OCI-LY7 (cell line): ENCODE results near the gene TMEM165. TPM values are rescaled to one million over a fixed set of nuclear protein-coding genes. Genes with fewer than 3 reads are reported as not detected.

Experiments used
- BruUV-seq: library from RNA; stranded (reverse); fragments of 400-500 nt; replicated peaks from 2 replicates; lab custom pipeline; 2021; lab: Mats Ljungman, UMichigan
- CTCF ChIA-PET: fragments of 300-600 bp; sonication (Branson Sonifier 250); formaldehyde crosslinking; loops from one replicate; lab custom pipeline; 2022; ENCODE audit warnings: antibody characterized with exemption; ENCODE audit not compliant: unreplicated experiment; lab: Charles Lee
- POLR2A ChIA-PET: fragments of 300-600 bp; sonication (Branson Sonifier 250); formaldehyde crosslinking; loops from one replicate; lab custom pipeline; 2022; ENCODE audit warnings: antibody characterized with exemption; lab: Charles Lee
- DNase-seq: peaks from one replicate; pipeline ENCODE4 v3.0.0-alpha.2; 2015; ENCODE audit warnings: low spot score
- H2AFZ ChIP-seq: fragments of 200-600 bp; sonication (generic), shearing (Covaris generic); 2 replicates; pipeline ENCODE4 v1.6.1; 2014; ENCODE audit warnings: mild to moderate bottlenecking, antibody characterized with exemption, low read length, moderate library complexity
- H3K27ac ChIP-seq: fragments of 200-600 bp; sonication (generic); 2 replicates; pipeline ENCODE4 v1.5.1; 2014; ENCODE audit warnings: mixed run types, low read depth, mild to moderate bottlenecking, moderate library complexity, low read length, inconsistent platforms; ENCODE audit not compliant: poor library complexity, severe bottlenecking
- H3K36me3 ChIP-seq: fragments of 200-600 bp; sonication (generic); 2 replicates; pipeline ENCODE4 v1.6.1; 2014; ENCODE audit warnings: mild to moderate bottlenecking, antibody characterized with exemption, low read length, moderate library complexity, mixed read lengths; ENCODE audit not compliant: insufficient read depth
- H3K4me1 ChIP-seq: fragments of 200-600 bp; sonication (generic); 2 replicates; pipeline ENCODE4 v1.5.1; 2014; ENCODE audit warnings: mild to moderate bottlenecking, low read length; ENCODE audit not compliant: insufficient read depth, poor library complexity, severe bottlenecking
- H3K4me2 ChIP-seq: fragments of 200-600 bp; sonication (generic); 2 replicates; pipeline ENCODE4 v1.6.1; 2014; ENCODE audit warnings: mild to moderate bottlenecking, low read length
- H3K4me3 ChIP-seq: fragments of 200-600 bp; sonication (generic); 2 replicates; pipeline ENCODE4 v1.5.1; 2014; ENCODE audit warnings: mild to moderate bottlenecking, low read depth, low read length; ENCODE audit not compliant: poor library complexity, severe bottlenecking
- H3K79me2 ChIP-seq: fragments of 200-600 bp; sonication (generic); 2 replicates; pipeline ENCODE4 v1.6.1; 2016; ENCODE audit warnings: low read depth, mild to moderate bottlenecking, low read length, moderate library complexity, mixed read lengths; ENCODE audit not compliant: insufficient read depth
- H3K9me2 ChIP-seq: fragments of 200-600 bp; sonication (generic); 2 replicates; pipeline ENCODE4 v1.6.1; 2016; ENCODE audit warnings: mild to moderate bottlenecking, low read length, mixed read lengths; ENCODE audit not compliant: insufficient read depth
- H3K9me3 ChIP-seq: fragments of 200-600 bp; sonication (generic); 2 replicates; pipeline ENCODE4 v1.6.1; 2014; ENCODE audit warnings: mild to moderate bottlenecking, mixed run types, low read length, mixed read lengths
- H4K20me1 ChIP-seq: fragments of 200-600 bp; sonication (generic); 2 replicates; pipeline ENCODE4 v1.6.1; 2014; ENCODE audit warnings: mild to moderate bottlenecking, antibody characterized with exemption, low read length, moderate library complexity, mixed read lengths; ENCODE audit not compliant: insufficient read depth
- EZH2phosphoT487 ChIP-seq: fragments of 200-600 bp; sonication (generic); IDR thresholded peaks from 2 replicates; pipeline ENCODE4 v1.6.1; 2018; ENCODE audit warnings: low read depth, borderline replicate concordance, mild to moderate bottlenecking, mixed run types, antibody characterized with exemption, low read length, moderate library complexity, mixed read lengths
- intact Hi-C: fragments of 100-400 bp; cut with micrococcal nuclease; formaldehyde crosslinking; loops from one replicate; pipeline ENCODE4 v1.10.0; 2022; ENCODE audit not compliant: unreplicated experiment
- total RNA-seq, 2 experiments: library from RNA; depleted of rRNA in 1 of 2; stranded (reverse); fragments of >200 nt in 1 of 2; shearing (Covaris generic) in 1 of 2; gene quantifications; 2 replicates each; pipeline ENCODE4 v1.2.3, GENCODE V29; 2014 to 2022
- TF ChIP-seq, protein P1 (sequence below): fragments of 200-600 bp; sonication (generic); conservative IDR thresholded peaks from 2 replicates; pipeline ENCODE4 v1.5.1; 2014; ENCODE audit warnings: mild to moderate bottlenecking, antibody characterized with exemption, low read length, moderate library complexity, mixed read lengths

The TMEM165 gene
- total RNA-seq, 2 experiments from 2014 or later, result 70.8 to 86.1 TPM

DNA sequence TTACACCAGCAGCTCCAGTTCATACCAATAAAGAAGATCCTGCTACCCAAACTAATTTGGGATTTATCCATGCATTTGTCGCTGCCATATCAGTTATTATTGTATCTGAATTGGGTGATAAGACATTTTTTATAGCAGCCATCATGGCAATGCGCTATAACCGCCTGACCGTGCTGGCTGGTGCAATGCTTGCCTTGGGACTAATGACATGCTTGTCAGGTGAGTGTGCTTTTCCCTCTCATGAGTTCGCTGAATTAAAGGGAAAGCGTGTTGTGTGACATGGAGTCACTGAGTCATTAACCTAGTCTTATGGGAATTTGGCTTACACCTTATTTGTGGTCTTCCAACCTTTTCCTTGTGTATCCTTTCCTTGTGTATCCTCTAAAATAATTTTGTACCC is 15.9 kb downstream of the TMEM165 start:
- no peak for DNase-seq
- ChIA-PET POLR2A (interaction anchor here (1.4 to 3.3 kb wide), 2 partner anchors 17 to 26 kb away, joined by 5 to 25 read pairs; partner anchors contain the start of gene TMEM165), CTCF (no interaction called here)
- H3K9me2 ChIP-seq, result no peaks in the 10 kb centered on the region
- no peak overlapping the region for H3K4me3 ChIP-seq
- peaks cover 23% of the 10 kb centered on the region for H3K4me1 ChIP-seq
- H3K4me2 ChIP-seq, result no peak overlapping the region
- H4K20me1 ChIP-seq, result peaks cover 9% of the 10 kb centered on the region; the same call in 1 of the 2 replicates
- no peak for TF ChIP-seq EZH2phosphoT487
- TF ChIP-seq, protein P1, sequence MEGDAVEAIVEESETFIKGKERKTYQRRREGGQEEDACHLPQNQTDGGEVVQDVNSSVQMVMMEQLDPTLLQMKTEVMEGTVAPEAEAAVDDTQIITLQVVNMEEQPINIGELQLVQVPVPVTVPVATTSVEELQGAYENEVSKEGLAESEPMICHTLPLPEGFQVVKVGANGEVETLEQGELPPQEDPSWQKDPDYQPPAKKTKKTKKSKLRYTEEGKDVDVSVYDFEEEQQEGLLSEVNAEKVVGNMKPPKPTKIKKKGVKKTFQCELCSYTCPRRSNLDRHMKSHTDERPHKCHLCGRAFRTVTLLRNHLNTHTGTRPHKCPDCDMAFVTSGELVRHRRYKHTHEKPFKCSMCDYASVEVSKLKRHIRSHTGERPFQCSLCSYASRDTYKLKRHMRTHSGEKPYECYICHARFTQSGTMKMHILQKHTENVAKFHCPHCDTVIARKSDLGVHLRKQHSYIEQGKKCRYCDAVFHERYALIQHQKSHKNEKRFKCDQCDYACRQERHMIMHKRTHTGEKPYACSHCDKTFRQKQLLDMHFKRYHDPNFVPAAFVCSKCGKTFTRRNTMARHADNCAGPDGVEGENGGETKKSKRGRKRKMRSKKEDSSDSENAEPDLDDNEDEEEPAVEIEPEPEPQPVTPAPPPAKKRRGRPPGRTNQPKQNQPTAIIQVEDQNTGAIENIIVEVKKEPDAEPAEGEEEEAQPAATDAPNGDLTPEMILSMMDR, result no peak
- H3K9me3 ChIP-seq, result no peaks in the 10 kb centered on the region
- peaks cover 90% of the 10 kb centered on the region for H3K36me3 ChIP-seq
- H3K27ac ChIP-seq, result no peak overlapping the region
- no TSS peak for BruUV-seq
- intact Hi-C loops, result no loop called here
- H3K79me2 ChIP-seq, result peaks cover 84% of the 10 kb centered on the region
- H2AFZ ChIP-seq, result no peak overlapping the region

DNA sequence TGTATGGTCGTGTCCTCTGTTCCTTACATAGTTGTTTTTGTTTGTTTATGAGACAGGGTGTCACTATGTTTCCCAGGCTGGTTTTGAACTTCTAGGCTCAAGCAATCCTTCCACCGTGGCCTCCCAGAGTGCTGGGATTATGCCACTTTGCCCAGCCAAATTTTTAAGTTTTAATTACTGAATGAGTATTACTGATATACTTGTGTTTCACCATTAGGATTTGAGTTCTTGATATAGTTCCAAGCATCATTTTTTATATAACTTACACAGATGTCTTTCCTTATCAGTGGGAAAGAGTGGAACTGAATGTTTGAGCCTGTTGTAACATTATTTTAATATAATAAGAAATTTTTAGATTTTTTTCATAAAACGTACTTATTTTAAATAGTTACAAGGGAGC is 20.4 kb downstream of the TMEM165 start:
- Histone ChIP-seq H4K20me1 (peaks cover 5% of the 10 kb centered on the region), H3K4me1 (no peaks in the 10 kb centered on the region), H3K9me3 (no peaks in the 10 kb centered on the region), H3K9me2 (no peaks in the 10 kb centered on the region), H3K27ac (no peak overlapping the region), H3K4me2 (no peak overlapping the region), H3K79me2 (peaks cover 38% of the 10 kb centered on the region), H3K4me3 (no peak overlapping the region), H2AFZ (no peak overlapping the region), H3K36me3 (peaks cover 87% of the 10 kb centered on the region)
- no peak for TF ChIP-seq EZH2phosphoT487
- TF ChIP-seq, protein P1, result no peak
- intact Hi-C loops, result no loop called here
- no TSS peak for BruUV-seq
- POLR2A ChIA-PET, result interaction anchor here (0.6 to 3.0 kb wide), 4 partner anchors 13 to 1537 kb away, joined by 3 to 9 read pairs (median 4); no protein-coding TSS in a partner anchor
- CTCF ChIA-PET, result no interaction called here
- DNase-seq, result no peak

DNA sequence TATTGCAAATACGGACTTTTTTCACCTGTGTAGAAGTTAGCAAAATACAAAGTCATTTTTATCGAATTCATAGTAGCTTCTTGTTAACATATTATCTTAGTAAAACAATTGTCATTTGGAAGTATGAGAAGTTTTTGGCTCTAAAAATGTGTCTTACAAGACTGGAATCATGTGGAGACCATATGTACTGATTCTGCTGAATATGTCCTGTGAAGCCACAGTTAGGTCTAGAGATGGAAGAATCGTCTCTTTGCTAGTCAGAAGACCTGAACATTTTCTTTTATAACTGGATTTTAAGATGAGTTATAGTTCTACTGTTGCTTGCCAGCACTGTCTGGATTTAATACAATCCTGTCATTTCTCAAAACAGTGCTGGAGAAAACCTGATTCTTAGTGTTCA is 29.0 kb downstream of the TMEM165 start:
- Histone ChIP-seq H3K79me2 (no peaks in the 10 kb centered on the region), H3K9me3 (no peaks in the 10 kb centered on the region), H3K4me1 (no peaks in the 10 kb centered on the region), H3K36me3 (peaks cover 95% of the 10 kb centered on the region), H4K20me1 (no peaks in the 10 kb centered on the region; the same call in 1 of the 2 replicates), H3K27ac (no peak overlapping the region), H3K9me2 (no peaks in the 10 kb centered on the region), H3K4me2 (no peak overlapping the region), H3K4me3 (no peak overlapping the region), H2AFZ (no peak overlapping the region)
- BruUV-seq, result no TSS peak
- intact Hi-C loops, result no loop called here
- ChIA-PET POLR2A (interaction anchor here (0.5 to 1.0 kb wide), 3 partner anchors 10 to 89 kb away, joined by 3 read pairs; no protein-coding TSS in a partner anchor), CTCF (no interaction called here)
- DNase-seq, result no peak
- no peak for TF ChIP-seq EZH2phosphoT487
- TF ChIP-seq, protein P1, result no peak
